Measurements from ENCODE around the gene KRT73.

KRT73 gene

DNA sequence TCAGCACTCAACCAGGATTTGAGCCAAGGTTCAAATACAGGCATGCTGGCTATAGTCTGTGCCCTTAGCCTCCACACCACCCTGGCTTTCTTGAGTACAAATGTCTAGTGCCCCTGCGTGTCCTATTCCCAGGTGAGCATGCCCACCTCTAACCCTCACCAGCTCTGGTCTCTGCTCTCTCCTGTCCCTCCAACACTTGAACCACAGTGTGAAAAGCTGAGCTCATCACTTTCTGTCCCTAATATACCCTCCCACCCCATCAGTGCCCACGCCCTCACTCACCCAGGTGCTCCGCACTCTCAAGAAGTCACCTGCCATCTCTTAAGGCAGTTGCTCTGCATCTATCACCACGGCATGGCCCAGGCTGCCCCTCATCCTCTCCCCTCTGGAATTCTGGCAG lies 58.4 kb downstream of the KRT73 start:
- DNase-seq: no peak

DNA sequence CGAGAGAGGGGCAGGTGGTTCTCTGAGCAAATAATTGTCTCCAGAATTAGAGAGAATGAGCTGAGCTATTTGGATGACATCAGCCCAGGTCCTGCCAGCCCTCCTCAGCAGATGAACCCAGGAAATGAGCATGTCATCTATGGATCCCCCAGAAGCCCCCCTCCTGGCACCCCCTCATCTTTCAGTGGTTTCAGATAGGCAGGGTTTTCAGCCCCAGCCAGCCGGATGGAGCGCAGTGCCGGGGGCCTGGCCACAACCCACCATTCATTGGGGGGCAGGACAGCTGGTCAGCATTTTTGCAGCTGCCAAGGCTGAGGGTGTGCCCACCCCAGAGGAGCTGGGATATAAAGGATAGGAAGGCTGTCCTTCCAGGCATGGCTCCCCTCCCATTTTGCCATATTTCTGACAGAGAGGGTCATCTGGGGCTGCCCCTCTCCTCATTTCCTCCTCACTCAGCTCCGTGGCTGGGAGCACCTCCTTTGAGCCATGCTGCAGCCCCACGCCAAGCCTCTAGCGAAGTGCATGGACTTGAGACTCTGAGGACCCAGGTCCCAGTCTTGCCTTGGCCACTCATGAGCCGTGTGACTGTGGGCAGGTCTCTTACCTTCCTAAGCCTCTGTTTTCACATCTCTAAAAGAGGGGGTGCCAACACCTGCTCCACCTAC lies 59.4 kb downstream of the KRT73 start:
- no peak for DNase-seq
